ENCODE results near the gene FEM1A.

FEM1A gene

DNA sequence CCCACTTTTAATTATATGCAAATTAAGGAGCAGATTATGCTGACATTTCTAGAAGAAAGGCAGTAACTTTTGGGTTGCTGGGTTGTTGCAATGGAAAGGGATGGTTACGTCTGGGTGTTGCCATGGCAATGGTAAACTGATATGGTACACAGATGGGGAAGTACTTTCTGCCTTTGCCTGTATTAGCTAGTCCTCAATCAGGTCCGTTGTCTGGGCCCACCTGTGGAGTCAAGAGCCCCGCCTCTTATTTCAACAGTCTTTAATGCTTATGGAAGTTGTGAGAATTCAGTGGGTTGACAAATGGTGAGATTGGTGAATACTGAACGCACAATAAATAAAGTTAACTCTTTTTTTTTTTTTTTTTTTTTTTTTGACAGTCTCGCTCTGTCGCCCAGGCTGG is 37.3 kb upstream of the FEM1A start:
- H3K36me3 ChIP-seq (ENCODE audit: control insufficient read depth in 2 of 2, insufficient read depth in 2 of 2, low read length in 2 of 2), result no peaks in the 10 kb centered on the region
- peaks cover 0 to 4% of the 10 kb centered on the region in 2 donors for H3K27me3 ChIP-seq (ENCODE audit: control insufficient read depth in 2 of 2, insufficient read depth in 2 of 2, low read length in 2 of 2)
- no peak overlapping the region for H3K4me3 ChIP-seq (ENCODE audit: low read length in 2 of 2)
- H3K9me3 ChIP-seq (ENCODE audit: control insufficient read depth in 2 of 2, low read length in 2 of 2), result no peaks in the 10 kb centered on the region
- no peak overlapping the region for H3K27ac ChIP-seq (ENCODE audit: low read depth in 2 of 2, low read length in 2 of 2)
- H3K4me1 ChIP-seq (ENCODE audit: control insufficient read depth in 2 of 2, insufficient read depth in 2 of 2, low read length in 2 of 2), result peaks cover 0 to under 1% of the 10 kb centered on the region in 2 donors
- no peak overlapping the region for H3K9ac ChIP-seq (ENCODE audit: low read depth in 1 of 2, low read length in 2 of 2)

DNA sequence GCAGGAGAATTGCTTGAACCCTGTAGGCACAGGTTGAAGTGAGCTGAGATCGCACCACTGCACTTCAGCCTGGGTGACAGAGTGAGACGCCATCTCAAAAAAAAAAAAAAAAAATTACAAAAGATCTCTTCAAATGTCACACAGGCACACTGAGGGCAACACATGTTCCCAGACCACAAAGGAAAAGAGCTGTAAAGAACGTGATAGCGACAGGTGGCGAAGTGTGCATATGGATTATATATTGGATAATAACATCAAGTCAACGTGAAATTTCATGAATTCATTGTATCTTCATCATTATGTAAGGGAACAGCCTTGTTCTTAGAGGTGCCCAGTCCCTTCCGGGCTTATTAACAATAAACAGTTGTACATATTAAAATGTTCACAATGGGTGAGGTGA is 36.1 kb upstream of the FEM1A start:
- no peak overlapping the region for H3K9ac ChIP-seq (ENCODE audit: low read depth in 1 of 2, low read length in 2 of 2)
- no peak overlapping the region for H3K27ac ChIP-seq (ENCODE audit: low read depth in 2 of 2, low read length in 2 of 2)
- H3K4me3 ChIP-seq (ENCODE audit: low read length in 2 of 2), result no peak overlapping the region
- no peaks in the 10 kb centered on the region for H3K9me3 ChIP-seq (ENCODE audit: control insufficient read depth in 2 of 2, low read length in 2 of 2)
- no peaks in the 10 kb centered on the region for H3K36me3 ChIP-seq (ENCODE audit: control insufficient read depth in 2 of 2, insufficient read depth in 2 of 2, low read length in 2 of 2)
- H3K27me3 ChIP-seq (ENCODE audit: control insufficient read depth in 2 of 2, insufficient read depth in 2 of 2, low read length in 2 of 2), result peaks cover 0 to 4% of the 10 kb centered on the region in 2 donors
- peaks cover 8 to 10% of the 10 kb centered on the region in 2 donors for H3K4me1 ChIP-seq (ENCODE audit: control insufficient read depth in 2 of 2, insufficient read depth in 2 of 2, low read length in 2 of 2)

DNA sequence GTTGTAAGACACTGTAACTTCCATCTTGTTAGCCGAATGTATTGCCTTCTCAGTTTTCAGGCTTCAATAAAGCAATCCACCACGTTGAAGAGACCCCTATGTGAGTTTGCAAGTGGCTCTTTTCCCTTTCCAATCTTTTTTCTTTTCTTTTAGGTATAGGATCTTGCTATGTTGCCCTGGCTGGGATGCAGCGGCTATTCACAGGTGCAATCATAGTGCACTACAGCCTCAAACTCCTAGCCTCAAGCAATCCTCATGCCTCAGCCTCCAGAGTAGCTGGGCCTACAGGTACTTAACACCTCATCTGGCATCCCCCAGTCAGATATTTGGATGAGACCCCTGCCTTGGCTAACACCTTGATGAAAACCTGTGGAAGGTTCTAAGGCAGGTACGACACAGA is 33.5 kb upstream of the FEM1A start:
- Histone ChIP-seq H3K27me3 (ENCODE audit: control insufficient read depth in 2 of 2, insufficient read depth in 2 of 2, low read length in 2 of 2) (peaks cover 2 to 4% of the 10 kb centered on the region in 2 donors), H3K4me1 (ENCODE audit: control insufficient read depth in 2 of 2, insufficient read depth in 2 of 2, low read length in 2 of 2) (peaks cover 8 to 10% of the 10 kb centered on the region in 2 donors), H3K9me3 (ENCODE audit: control insufficient read depth in 2 of 2, low read length in 2 of 2) (no peaks in the 10 kb centered on the region), H3K36me3 (ENCODE audit: control insufficient read depth in 2 of 2, insufficient read depth in 2 of 2, low read length in 2 of 2) (no peaks in the 10 kb centered on the region), H3K4me3 (ENCODE audit: low read length in 2 of 2) (no peak overlapping the region), H3K9ac (ENCODE audit: low read depth in 1 of 2, low read length in 2 of 2) (no peak overlapping the region), H3K27ac (ENCODE audit: low read depth in 2 of 2, low read length in 2 of 2) (no peak overlapping the region)

DNA sequence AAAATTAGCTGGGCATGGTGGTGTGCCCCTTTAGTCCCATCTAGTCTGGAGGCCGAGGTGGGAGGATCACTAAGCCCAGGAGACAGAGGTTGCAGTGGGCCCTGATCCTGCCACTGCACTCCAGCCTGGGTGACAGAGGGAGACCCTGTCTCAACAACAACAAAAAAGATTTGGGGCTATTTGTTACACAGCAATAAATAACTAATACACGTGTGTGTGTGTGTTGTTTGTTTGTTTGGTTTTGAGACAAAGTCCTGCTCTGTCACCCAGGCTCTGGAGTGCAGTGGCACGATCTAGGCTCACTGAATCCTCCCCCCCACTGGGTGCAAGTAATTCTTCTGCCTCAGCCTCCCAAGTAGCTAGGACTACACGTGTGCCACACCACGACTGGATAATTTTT is 32.9 kb upstream of the FEM1A start:
- Histone ChIP-seq H3K36me3 (ENCODE audit: control insufficient read depth in 2 of 2, insufficient read depth in 2 of 2, low read length in 2 of 2) (no peaks in the 10 kb centered on the region), H3K27ac (ENCODE audit: low read depth in 2 of 2, low read length in 2 of 2) (no peak overlapping the region), H3K4me3 (ENCODE audit: low read length in 2 of 2) (no peak overlapping the region), H3K9ac (ENCODE audit: low read depth in 1 of 2, low read length in 2 of 2) (no peak overlapping the region), H3K9me3 (ENCODE audit: control insufficient read depth in 2 of 2, low read length in 2 of 2) (no peaks in the 10 kb centered on the region), H3K4me1 (ENCODE audit: control insufficient read depth in 2 of 2, insufficient read depth in 2 of 2, low read length in 2 of 2) (peaks cover 8 to 10% of the 10 kb centered on the region in 2 donors), H3K27me3 (ENCODE audit: control insufficient read depth in 2 of 2, insufficient read depth in 2 of 2, low read length in 2 of 2) (peaks cover 2 to 4% of the 10 kb centered on the region in 2 donors)

DNA sequence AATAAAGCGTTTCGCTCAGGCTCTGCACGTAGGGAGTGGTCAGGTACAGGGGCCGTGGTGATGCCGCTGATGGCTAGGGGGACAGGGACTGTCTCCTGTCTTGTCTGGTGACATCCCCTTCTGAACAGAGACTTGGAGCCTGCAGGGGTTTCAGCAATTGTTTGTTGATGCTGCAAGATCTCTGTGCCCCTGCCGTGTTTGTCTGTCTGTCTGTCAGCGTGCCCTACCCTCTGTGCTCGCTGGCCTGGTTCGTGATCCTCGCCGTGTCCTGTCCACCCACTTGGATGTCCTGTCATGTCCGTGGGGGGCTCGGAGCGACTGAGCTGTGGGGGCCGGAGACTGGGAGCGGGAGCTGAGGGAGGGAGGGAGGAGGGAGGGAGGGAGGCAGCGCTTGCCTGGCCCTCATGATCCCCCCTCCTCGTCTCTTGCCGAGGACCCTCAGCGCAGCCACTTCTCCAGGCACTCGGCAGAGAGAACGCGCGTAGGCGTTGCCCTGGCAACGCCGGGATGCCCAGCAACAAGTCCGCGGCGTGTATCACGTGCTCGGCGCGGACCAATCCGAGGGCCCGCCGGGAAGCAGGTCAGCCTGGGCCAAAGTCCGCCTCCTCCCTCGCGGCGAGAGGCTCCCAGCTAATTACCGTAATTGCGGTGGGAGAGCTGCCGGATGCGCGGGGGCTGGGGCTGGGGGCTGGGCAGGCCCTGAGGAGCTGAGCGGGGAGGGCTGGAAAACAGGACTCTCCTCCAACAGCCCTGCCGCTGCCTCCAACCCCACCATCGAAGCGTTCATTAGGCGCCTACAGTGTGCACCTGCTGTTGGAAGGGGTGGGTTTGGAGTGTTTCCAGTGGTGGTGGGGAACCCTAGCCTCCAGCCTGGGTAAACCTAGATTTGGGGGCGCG is 31.9 kb upstream of the FEM1A start:
- Histone ChIP-seq H3K9me3 (ENCODE audit: control insufficient read depth in 2 of 2, low read length in 2 of 2) (no peaks in the 10 kb centered on the region), H3K9ac (ENCODE audit: low read depth in 1 of 2, low read length in 2 of 2) (peak overlapping the region in 1 of 2 donors; percentile 10), H3K27ac (ENCODE audit: low read depth in 2 of 2, low read length in 2 of 2) (no peak overlapping the region), H3K4me3 (ENCODE audit: low read length in 2 of 2) (peak overlapping the region; percentile 39 to 61), H3K27me3 (ENCODE audit: control insufficient read depth in 2 of 2, insufficient read depth in 2 of 2, low read length in 2 of 2) (peaks cover 2 to 4% of the 10 kb centered on the region in 2 donors), H3K4me1 (ENCODE audit: control insufficient read depth in 2 of 2, insufficient read depth in 2 of 2, low read length in 2 of 2) (peaks cover 8 to 10% of the 10 kb centered on the region in 2 donors), H3K36me3 (ENCODE audit: control insufficient read depth in 2 of 2, insufficient read depth in 2 of 2, low read length in 2 of 2) (no peaks in the 10 kb centered on the region)

DNA sequence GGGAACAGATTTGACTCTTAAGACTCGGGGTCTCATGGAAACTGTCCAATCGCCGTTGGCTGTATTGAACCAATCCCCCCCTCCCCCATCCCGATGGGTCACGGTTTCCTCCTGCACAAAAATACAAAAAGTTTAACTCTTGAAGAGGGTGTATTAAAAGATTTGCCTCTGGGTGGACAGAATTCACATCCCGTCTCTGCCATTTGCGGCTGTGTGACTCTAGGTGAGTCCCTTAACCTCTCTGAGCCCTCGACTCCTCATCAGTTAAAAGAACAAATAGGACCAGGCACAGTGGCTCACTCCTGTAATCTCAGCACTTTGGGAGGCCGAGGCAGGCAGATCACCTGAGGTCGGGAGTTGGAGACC is 31.3 kb upstream of the FEM1A start:
- no peak overlapping the region for H3K27ac ChIP-seq (ENCODE audit: low read depth in 2 of 2, low read length in 2 of 2)
- peak overlapping the region; percentile 39 to 61 for H3K4me3 ChIP-seq (ENCODE audit: low read length in 2 of 2)
- H3K27me3 ChIP-seq (ENCODE audit: control insufficient read depth in 2 of 2, insufficient read depth in 2 of 2, low read length in 2 of 2), result peaks cover 2 to 4% of the 10 kb centered on the region in 2 donors
- peak overlapping the region in 1 of 2 donors; percentile 10 for H3K9ac ChIP-seq (ENCODE audit: low read depth in 1 of 2, low read length in 2 of 2)
- H3K9me3 ChIP-seq (ENCODE audit: control insufficient read depth in 2 of 2, low read length in 2 of 2), result no peaks in the 10 kb centered on the region
- peaks cover 8 to 10% of the 10 kb centered on the region in 2 donors for H3K4me1 ChIP-seq (ENCODE audit: control insufficient read depth in 2 of 2, insufficient read depth in 2 of 2, low read length in 2 of 2)
- H3K36me3 ChIP-seq (ENCODE audit: control insufficient read depth in 2 of 2, insufficient read depth in 2 of 2, low read length in 2 of 2), result no peaks in the 10 kb centered on the region

DNA sequence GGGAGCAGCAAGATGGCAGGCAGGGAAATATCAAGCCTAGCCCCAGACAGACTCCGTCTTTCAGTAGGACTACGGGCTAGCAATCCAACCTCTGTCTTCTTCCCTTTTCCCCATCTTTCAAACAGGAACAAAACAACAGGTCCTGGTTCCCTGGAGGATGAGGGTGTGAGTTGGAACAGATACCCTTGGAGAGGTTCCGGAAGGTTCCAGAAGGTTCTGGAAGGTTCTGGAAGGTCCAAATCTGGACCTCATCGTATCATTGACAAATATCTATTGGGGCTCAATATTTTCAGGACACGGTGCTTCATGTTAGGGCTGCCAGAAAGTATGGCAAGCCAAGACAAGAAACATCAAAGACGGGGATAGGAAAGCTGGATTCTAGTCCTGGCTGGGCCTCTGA is 28.5 kb upstream of the FEM1A start:
- Histone ChIP-seq H3K4me3 (ENCODE audit: low read length in 2 of 2) (no peak overlapping the region), H3K27ac (ENCODE audit: low read depth in 2 of 2, low read length in 2 of 2) (no peak overlapping the region), H3K9ac (ENCODE audit: low read depth in 1 of 2, low read length in 2 of 2) (no peak overlapping the region), H3K36me3 (ENCODE audit: control insufficient read depth in 2 of 2, insufficient read depth in 2 of 2, low read length in 2 of 2) (no peaks in the 10 kb centered on the region), H3K9me3 (ENCODE audit: control insufficient read depth in 2 of 2, low read length in 2 of 2) (no peaks in the 10 kb centered on the region), H3K4me1 (ENCODE audit: control insufficient read depth in 2 of 2, insufficient read depth in 2 of 2, low read length in 2 of 2) (peaks cover 8 to 10% of the 10 kb centered on the region in 2 donors), H3K27me3 (ENCODE audit: control insufficient read depth in 2 of 2, insufficient read depth in 2 of 2, low read length in 2 of 2) (peaks cover 0 to 2% of the 10 kb centered on the region in 2 donors)

DNA sequence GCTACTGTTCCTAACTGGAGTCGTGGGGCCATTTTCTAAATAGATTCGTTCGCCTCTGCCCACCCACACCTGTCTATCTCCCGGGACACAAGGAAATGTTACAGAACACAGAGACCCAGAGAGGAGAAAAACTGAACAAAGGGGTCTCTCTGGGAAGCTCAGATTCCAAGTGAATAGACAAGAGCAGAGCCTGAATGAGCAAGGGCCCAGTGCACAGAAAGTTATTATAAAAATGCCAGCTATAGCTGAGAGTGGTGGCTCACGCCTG is 27.2 kb upstream of the FEM1A start:
- Histone ChIP-seq H3K9ac (ENCODE audit: low read depth in 1 of 2, low read length in 2 of 2) (no peak overlapping the region), H3K4me3 (ENCODE audit: low read length in 2 of 2) (no peak overlapping the region), H3K27ac (ENCODE audit: low read depth in 2 of 2, low read length in 2 of 2) (no peak overlapping the region), H3K9me3 (ENCODE audit: control insufficient read depth in 2 of 2, low read length in 2 of 2) (no peaks in the 10 kb centered on the region), H3K4me1 (ENCODE audit: control insufficient read depth in 2 of 2, insufficient read depth in 2 of 2, low read length in 2 of 2) (peaks cover 8 to 9% of the 10 kb centered on the region in 2 donors), H3K36me3 (ENCODE audit: control insufficient read depth in 2 of 2, insufficient read depth in 2 of 2, low read length in 2 of 2) (no peaks in the 10 kb centered on the region), H3K27me3 (ENCODE audit: control insufficient read depth in 2 of 2, insufficient read depth in 2 of 2, low read length in 2 of 2) (peaks cover 0 to 2% of the 10 kb centered on the region in 2 donors)

DNA sequence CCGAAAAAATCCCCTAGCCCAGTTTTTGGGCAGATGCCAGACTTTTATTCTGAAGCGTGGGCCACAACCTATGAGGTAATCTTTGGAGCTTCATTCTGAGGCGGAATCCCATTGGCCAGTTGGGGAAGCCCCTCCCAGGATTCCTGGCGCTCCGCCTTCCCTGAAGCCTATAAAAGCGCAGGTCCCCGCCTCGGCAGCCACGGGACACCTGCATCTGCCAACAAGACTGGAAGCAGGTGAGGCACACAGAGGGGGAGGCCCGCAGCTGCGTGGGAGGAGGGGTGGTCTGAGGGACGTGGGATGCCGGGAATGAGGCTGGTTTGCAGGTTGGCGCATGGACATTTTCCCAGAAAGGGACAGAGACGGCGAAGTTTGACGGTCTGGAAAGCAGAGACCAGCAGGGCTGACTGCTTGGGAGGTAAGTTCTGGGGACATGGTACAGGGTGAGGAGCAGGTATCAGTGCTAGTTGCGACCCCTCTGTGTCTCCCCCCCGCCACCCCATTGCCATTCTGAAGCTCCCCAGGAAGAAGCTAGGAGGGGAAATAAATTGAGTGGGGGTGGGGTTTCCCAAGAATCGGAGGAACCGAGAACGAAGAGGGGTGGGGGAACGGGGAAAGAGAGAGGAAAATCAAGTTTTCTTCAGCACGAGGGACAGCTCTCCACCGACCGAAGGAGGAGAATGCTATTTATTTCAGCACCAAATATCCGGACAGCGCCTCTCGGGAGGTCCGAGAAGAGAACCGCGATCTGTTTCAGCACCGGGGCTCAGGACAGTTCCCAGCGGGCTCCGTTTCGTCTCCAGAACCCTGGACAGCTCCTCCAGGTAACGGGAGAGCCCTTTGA is 22.4 kb upstream of the FEM1A start:
- H3K4me3 ChIP-seq (ENCODE audit: low read length in 2 of 2), result no peak overlapping the region
- no peaks in the 10 kb centered on the region for H3K4me1 ChIP-seq (ENCODE audit: control insufficient read depth in 2 of 2, insufficient read depth in 2 of 2, low read length in 2 of 2)
- H3K27me3 ChIP-seq (ENCODE audit: control insufficient read depth in 2 of 2, insufficient read depth in 2 of 2, low read length in 2 of 2), result no peaks in the 10 kb centered on the region
- no peaks in the 10 kb centered on the region for H3K9me3 ChIP-seq (ENCODE audit: control insufficient read depth in 2 of 2, low read length in 2 of 2)
- no peaks in the 10 kb centered on the region for H3K36me3 ChIP-seq (ENCODE audit: control insufficient read depth in 2 of 2, insufficient read depth in 2 of 2, low read length in 2 of 2)
- no peak overlapping the region for H3K27ac ChIP-seq (ENCODE audit: low read depth in 2 of 2, low read length in 2 of 2)
- no peak overlapping the region for H3K9ac ChIP-seq (ENCODE audit: low read depth in 1 of 2, low read length in 2 of 2)

DNA sequence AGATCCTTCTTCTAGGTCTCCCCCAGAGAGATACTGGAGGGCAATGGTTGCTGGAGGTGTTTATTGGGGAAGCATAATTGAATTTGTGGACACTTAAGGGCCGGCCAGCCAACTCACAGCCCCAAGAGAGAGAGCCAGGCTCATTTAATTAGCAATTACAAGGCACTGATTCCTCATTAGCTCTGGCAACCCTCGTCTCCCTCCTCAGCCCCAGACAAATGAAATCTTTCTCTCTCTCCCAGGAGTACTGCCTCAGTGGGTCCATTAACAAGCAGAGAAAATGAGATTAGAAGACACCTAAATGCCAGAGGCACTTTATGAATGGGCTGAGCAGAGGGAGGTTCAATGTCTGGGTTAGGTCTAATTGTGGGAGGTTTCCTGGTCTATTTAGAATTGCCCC is 19.0 kb upstream of the FEM1A start:
- no peak overlapping the region for H3K4me3 ChIP-seq (ENCODE audit: low read length in 2 of 2)
- H3K36me3 ChIP-seq (ENCODE audit: control insufficient read depth in 2 of 2, insufficient read depth in 2 of 2, low read length in 2 of 2), result no peaks in the 10 kb centered on the region
- no peaks in the 10 kb centered on the region for H3K4me1 ChIP-seq (ENCODE audit: control insufficient read depth in 2 of 2, insufficient read depth in 2 of 2, low read length in 2 of 2)
- no peaks in the 10 kb centered on the region for H3K9me3 ChIP-seq (ENCODE audit: control insufficient read depth in 2 of 2, low read length in 2 of 2)
- peaks cover 0 to 2% of the 10 kb centered on the region in 2 donors for H3K27me3 ChIP-seq (ENCODE audit: control insufficient read depth in 2 of 2, insufficient read depth in 2 of 2, low read length in 2 of 2)
- no peak overlapping the region for H3K9ac ChIP-seq (ENCODE audit: low read depth in 1 of 2, low read length in 2 of 2)
- no peak overlapping the region for H3K27ac ChIP-seq (ENCODE audit: low read depth in 2 of 2, low read length in 2 of 2)

All from mucosa of rectum (tissue), 2 donors.